HUES64 (cell line): ENCODE results near the gene TBL1XR1.
A peak's percentile ranks its signal among the peaks of the same experiment; 100 is the strongest.
"Not testable (repeated sequence)": the region's sequence is repeated elsewhere in the genome, so short reads cannot be mapped to it uniquely, and the experiment has no call there.

Source experiments
- H3K27ac ChIP-seq: 2 replicates; pipeline ENCODE4 v1.7.0; 2013; ENCODE audit warnings: low read depth, low read length, inconsistent platforms
- H3K27me3 ChIP-seq: 2 replicates; pipeline ENCODE4 v1.6.1; 2013; ENCODE audit warnings: mild to moderate bottlenecking, low read length; ENCODE audit not compliant: insufficient read depth
- H3K36me3 ChIP-seq: 2 replicates; pipeline ENCODE4 v1.6.1; 2013; ENCODE audit warnings: mild to moderate bottlenecking, low read length; ENCODE audit not compliant: insufficient read depth
- H3K4me1 ChIP-seq: 2 replicates; pipeline ENCODE4 v1.6.1; 2013; ENCODE audit warnings: mild to moderate bottlenecking, low read length, moderate library complexity; ENCODE audit not compliant: insufficient read depth
- H3K4me3 ChIP-seq: 2 replicates; pipeline ENCODE4 v1.5.1; 2013; ENCODE audit warnings: mild to moderate bottlenecking, low read length, moderate library complexity
- H3K9ac ChIP-seq: 2 replicates; pipeline ENCODE4 v1.6.1; 2013; ENCODE audit warnings: mild to moderate bottlenecking, low read depth, low read length
- H3K9me3 ChIP-seq: 2 replicates; pipeline ENCODE4 v1.6.1; 2013; ENCODE audit warnings: low read depth, low read length; ENCODE audit not compliant: insufficient read depth
- WGBS: fragments of 150-250, 120-280 bp; methylation state at CpG from one replicate; pipeline ENCODE4 v1.1.7; 2013; ENCODE audit warnings: missing lambda C conversion rate; 5-methylcytosine and 5-hydroxymethylcytosine counted together

The TBL1XR1 gene

DNA sequence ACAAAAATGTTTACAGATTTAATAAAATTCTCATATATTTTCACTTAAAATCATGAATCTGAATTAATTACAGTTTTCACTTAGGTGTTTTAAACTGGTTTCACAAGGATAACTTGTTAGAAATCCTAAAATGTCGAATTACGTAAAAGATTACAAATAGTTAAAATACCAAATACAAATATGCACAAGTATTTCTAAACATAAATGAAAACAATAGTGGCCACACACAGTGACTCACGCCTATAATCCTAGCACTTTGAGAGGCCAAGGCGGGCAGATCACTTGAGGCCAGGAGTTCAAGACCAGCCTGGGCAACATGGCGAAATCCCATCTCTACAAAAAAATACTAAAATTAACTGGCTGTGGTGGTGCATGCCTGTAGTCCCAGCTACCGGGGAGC lies 10.9 kb upstream of the TBL1XR1 start:
- H3K27ac ChIP-seq, result no peak overlapping the region
- 97% methylated on average over 6 of the region's 6 CpGs for WGBS

DNA sequence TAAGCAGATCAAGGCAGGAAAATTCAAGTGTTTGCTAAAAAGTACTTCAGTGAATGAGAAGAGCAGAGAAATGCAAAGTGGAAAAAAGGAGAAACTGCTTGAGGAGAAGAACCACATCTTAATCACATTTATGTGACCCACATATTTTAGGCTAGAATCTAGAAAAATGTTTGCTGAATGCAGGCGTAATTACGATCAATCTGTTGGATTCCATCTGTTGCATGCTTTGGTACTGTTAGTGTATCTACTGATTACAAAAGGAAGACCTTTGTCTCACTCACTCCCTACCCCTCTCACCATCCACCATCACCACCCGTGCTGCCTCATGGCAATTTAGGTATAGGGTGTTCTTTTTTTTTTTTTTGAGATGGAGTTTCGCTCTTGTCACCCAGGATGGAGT lies 9.7 kb upstream of the TBL1XR1 start:
- 71% methylated on average over 2 of the region's 4 CpGs for WGBS
- Histone ChIP-seq H3K4me1 (no peaks in the 10 kb centered on the region), H3K27me3 (no peaks in the 10 kb centered on the region), H3K9me3 (peaks cover 8% of the 10 kb centered on the region; the same call in 1 of the 2 replicates), H3K4me3 (no peak overlapping the region), H3K9ac (no peak overlapping the region), H3K27ac (no peak overlapping the region), H3K36me3 (no peaks in the 10 kb centered on the region)

More for the DNA sequence above, 10.9 kb upstream of the TBL1XR1 start:
- Histone ChIP-seq H3K9ac (no peak overlapping the region), H3K36me3 (no peaks in the 10 kb centered on the region), H3K4me3 (no peak overlapping the region), H3K9me3 (peaks cover 8% of the 10 kb centered on the region; the same call in 1 of the 2 replicates), H3K27me3 (no peaks in the 10 kb centered on the region), H3K4me1 (peaks cover under 1% of the 10 kb centered on the region; the same call in 1 of the 2 replicates)

DNA sequence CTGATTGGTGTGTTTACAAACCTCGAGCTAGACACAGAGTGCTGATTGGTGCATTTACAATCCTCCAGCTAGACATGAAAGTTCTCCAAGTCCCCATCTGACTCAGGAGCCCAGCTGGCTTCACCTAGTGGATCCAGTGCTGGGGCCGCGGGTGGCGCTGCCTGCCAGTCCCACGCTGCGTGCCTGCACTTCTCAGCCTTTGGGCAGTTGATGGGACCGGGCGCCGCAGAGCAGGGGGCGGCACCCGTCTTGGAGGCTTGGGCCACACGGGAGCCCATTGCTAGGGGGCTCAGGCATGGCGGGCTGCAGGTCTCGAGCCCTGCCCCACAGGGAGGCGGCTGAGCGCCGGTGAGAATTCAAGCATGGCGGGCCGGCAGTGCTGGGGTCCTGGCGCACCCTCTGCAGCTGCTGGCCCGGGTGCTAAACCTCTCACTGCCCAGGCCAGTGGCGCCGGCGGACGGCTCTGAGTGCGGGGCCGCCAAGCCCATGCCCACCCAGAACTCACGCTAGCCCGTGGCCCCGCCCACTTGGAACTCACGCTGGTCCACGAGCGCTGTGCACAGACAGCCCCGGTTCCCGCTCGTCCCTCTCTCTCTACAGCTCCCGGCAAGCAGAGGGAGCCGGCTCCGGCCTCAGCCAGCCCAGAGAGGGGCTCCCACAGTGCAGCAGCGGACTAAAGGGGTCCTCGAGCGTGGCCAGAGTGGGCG lies 6.6 kb upstream of the TBL1XR1 start:
- peaks cover 13% of the 10 kb centered on the region for H3K4me1 ChIP-seq
- no peaks in the 10 kb centered on the region for H3K27me3 ChIP-seq
- no peak overlapping the region for H3K27ac ChIP-seq
- 96% methylated on average over 43 of the region's 43 CpGs for WGBS
- no peak overlapping the region for H3K4me3 ChIP-seq
- peaks cover 8% of the 10 kb centered on the region; the same call in 1 of the 2 replicates for H3K9me3 ChIP-seq
- no peaks in the 10 kb centered on the region for H3K36me3 ChIP-seq
- H3K9ac ChIP-seq, result no peak overlapping the region

- H3K27me3 ChIP-seq, H3K9me3 ChIP-seq, H3K9ac ChIP-seq, H3K4me3 ChIP-seq, H3K36me3 ChIP-seq, H3K27ac ChIP-seq: not testable (repeated sequence)
- H3K4me1 ChIP-seq, result peaks cover 21% of the 10 kb centered on the region
- WGBS, result 95% methylated on average over 4 of the region's 4 CpGs
Measured at GRCh38 chr3:177203016-177203415, 5.7 kb upstream of the TBL1XR1 start.

DNA sequence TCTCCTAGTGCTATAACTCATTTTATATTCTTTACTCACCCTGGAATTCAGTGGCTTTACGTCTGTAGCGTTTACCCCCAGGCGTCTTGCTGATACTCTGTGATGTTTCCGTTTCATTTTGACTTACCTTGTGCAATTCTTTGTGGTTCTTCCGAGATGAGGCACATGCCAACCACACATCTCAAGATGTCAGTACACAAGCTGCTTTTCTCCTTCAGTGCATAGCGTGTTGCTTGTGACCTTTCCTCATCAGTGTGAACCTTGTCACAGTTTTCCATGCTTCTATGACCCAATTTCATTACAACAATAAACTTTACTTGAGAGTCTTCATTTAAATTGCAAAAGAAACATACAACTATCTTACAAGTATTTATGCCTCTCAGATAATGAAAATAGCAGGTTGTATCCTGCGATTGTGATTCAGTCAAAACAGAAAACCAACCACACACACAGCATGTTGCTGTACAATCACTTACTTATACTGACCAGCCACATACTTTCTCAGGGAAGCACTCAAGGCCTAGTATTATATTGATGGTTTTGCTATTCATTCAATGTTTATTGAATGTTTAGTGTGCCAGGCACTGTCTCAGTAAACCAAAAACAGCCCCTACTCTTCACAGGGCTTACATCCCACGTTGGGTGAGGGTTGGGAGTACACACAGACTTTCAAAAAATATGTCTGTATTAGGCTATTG lies 4.6 kb upstream of the TBL1XR1 start:
- peaks cover 8% of the 10 kb centered on the region; the same call in 1 of the 2 replicates for H3K9me3 ChIP-seq
- WGBS, result 91% methylated on average over 7 of the region's 8 CpGs
- H3K4me1 ChIP-seq, result peaks cover 23% of the 10 kb centered on the region
- no peaks in the 10 kb centered on the region for H3K36me3 ChIP-seq
- no peak overlapping the region for H3K4me3 ChIP-seq
- no peaks in the 10 kb centered on the region for H3K27me3 ChIP-seq
- H3K9ac ChIP-seq, result no peak overlapping the region
- no peak overlapping the region for H3K27ac ChIP-seq

- H3K27me3 ChIP-seq, result no peaks in the 10 kb centered on the region
- no peak overlapping the region for H3K4me3 ChIP-seq
- WGBS, result 49% methylated on average over 4 of the region's 6 CpGs
Measured at GRCh38 chr3:177199206-177199760, 2.0 kb upstream of the TBL1XR1 start.

DNA sequence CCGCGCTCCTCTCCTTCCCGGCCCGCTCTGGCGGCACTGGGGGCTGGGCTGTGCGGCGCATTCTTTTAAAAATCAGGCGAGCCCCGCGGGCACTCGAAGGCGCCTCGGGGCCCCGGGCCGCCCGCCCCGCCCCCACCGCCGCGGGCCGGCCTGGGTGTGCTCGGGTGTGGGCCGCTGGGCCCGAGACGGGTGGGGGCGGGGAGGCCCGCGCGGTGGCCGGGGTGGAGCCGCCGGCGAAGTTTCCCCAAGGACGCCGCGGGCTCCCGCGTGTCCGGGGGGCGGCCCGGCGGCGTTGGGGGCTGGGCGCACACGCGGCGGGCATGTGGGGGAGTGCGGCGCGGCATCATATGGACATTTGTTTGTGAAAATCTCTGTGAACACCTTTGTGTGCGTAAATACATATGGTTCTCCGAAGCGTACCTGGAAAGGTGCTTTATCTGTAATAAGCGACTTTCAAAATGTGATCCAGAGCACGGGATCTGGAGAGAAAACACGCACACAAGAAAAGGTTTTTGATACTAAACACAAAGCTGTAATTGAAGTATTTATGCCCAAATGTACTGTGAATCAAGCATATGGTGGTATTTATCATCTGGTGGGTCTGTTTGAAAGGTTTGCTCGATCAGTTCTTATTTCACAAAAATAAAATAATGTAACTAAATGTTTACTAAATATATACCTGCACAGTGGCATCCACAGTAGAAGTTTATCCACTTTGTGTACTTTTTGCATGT lies 612 bp upstream of the TBL1XR1 start:
- Histone ChIP-seq H3K36me3 (no peaks in the 10 kb centered on the region), H3K4me1 (peaks cover 38% of the 10 kb centered on the region), H3K27me3 (no peaks in the 10 kb centered on the region), H3K4me3 (peak overlapping the region; percentile 71), H3K9ac (peak overlapping the region; percentile 94), H3K27ac (peak overlapping the region; percentile 100), H3K9me3 (no peaks in the 10 kb centered on the region)
- WGBS, result under 1% methylated on average over 56 of the region's 57 CpGs

More at GRCh38 chr3:177199206-177199760, 2.0 kb upstream of the TBL1XR1 start:
- H3K9ac ChIP-seq, result no peak overlapping the region
- H3K27ac ChIP-seq, result peak overlapping the region; percentile 100; the same call in 1 of the 2 replicates
- peaks cover 4% of the 10 kb centered on the region; the same call in 1 of the 2 replicates for H3K9me3 ChIP-seq
- H3K4me1 ChIP-seq, result peaks cover 30% of the 10 kb centered on the region
- no peaks in the 10 kb centered on the region for H3K36me3 ChIP-seq

- Histone ChIP-seq H3K4me1 (peaks cover 44% of the 10 kb centered on the region), H3K27ac (peak overlapping the region; percentile 100), H3K9ac (peak overlapping the region; percentile 100), H3K4me3 (peak overlapping the region; percentile 99), H3K36me3 (no peaks in the 10 kb centered on the region), H3K27me3 (no peaks in the 10 kb centered on the region), H3K9me3 (no peaks in the 10 kb centered on the region)
- under 1% methylated on average over 42 of the region's 43 CpGs for WGBS
Measured at GRCh38 chr3:177196456-177197040, 734 bp downstream of the TBL1XR1 start.

DNA sequence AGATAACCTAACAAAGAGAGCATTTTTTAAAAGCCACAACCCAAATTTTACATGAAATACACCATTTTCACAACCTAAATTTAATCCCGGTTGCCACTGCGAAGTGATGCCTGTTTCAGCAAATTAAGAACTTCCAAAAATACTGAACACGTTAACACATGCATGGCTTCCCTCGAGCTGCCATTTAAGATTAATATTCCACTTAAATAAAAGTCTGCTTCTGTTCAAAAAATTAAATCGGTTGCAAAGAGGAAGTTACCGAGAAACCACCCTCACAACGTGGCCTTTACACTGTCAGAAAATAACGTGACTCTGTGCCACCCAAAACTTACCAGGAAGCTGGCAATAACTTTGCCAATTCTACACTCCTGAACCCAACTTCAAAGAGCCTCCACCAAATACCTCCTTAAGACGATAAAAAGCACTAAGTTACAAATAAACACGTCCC lies 1.2 kb downstream of the TBL1XR1 start:
- Histone ChIP-seq H3K9ac (peak overlapping the region; percentile 100), H3K27me3 (no peaks in the 10 kb centered on the region), H3K9me3 (no peaks in the 10 kb centered on the region), H3K4me3 (peak overlapping the region; percentile 99), H3K4me1 (peaks cover 50% of the 10 kb centered on the region), H3K36me3 (no peaks in the 10 kb centered on the region), H3K27ac (peak overlapping the region; percentile 100)
- WGBS, result 0% methylated on average over 10 of the region's 10 CpGs

DNA sequence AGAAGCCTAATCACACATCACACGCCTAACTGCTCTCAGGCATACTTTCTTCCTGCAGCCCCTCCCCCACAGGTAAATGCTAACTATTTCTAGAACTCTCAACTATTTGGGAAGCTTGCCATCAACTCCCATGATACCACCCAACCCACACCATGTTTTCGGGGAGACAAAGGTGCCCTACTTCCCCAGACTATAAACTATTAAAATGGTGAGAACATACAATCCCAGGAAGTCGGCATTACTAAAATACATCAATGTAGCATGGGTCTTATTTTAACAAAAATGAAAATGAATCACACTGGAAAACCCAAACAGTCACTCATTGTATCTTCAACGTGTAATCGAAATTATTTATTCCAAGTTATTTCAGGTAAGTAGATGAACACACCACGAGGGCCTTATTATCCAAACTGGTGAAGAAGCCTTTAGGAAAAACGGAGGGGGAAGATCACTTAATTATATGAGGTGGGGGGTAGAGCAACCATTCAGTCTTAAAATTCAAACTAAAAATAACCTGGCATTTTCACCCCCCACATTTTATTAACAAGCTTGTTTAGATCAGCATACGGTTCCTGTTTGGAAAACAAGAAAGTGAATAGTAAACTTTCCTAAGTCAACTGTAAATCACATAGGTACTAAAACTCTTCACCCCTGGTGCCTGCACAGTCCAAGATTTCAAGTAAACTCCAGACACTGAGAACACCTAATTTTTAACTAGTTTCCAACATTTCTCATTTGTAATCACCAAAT lies 1.9 kb downstream of the TBL1XR1 start:
- peaks cover 55% of the 10 kb centered on the region for H3K4me1 ChIP-seq
- peak overlapping the region; percentile 100 for H3K27ac ChIP-seq
- H3K9me3 ChIP-seq, result no peaks in the 10 kb centered on the region
- H3K9ac ChIP-seq, result peak overlapping the region; percentile 100
- no peaks in the 10 kb centered on the region for H3K36me3 ChIP-seq
- H3K27me3 ChIP-seq, result no peaks in the 10 kb centered on the region
- H3K4me3 ChIP-seq, result peak overlapping the region; percentile 99
- 7% methylated on average over 4 of the region's 8 CpGs for WGBS
